ENCODE data around the gene SELENOV. TPM values are rescaled to one million over a fixed set of nuclear protein-coding genes. Genes with fewer than 3 reads are reported as not detected.
A peak's percentile ranks its signal among the peaks of the same experiment; 100 is the strongest.

Gene SELENOV
- not detected for total RNA-seq

- intact Hi-C loops (cut with DNase I; ENCODE audit: low total_unique reads) = loop anchor here (1.0 kb wide), 1 partner anchor 39 kb away; no protein-coding TSS in a partner anchor
- Histone ChIP-seq H3K9me3 (no peaks in the 10 kb centered on the region), H3K27ac (no peak within 1 kb of the TSS), H3K4me3 (peak within 1 kb of the TSS; percentile 6 to 65 (median 49)), H3K27me3 (peaks cover 5 to 34% of the 10 kb centered on the region in 2 donors), H3K36me3 (no peaks in the 10 kb centered on the region), H3K4me1 (peaks cover 0 to 2% of the 10 kb centered on the region in 2 donors)
- DNase-seq (ENCODE audit: low spot score in 2 of 2) = no peak
- TF ChIP-seq POLR2A (IDR thresholded peaks at IDR 0.05) (no peak), POLR2AphosphoS5 (IDR thresholded peaks at IDR 0.05) (no peak)
- TF ChIP-seq, protein P1, sequence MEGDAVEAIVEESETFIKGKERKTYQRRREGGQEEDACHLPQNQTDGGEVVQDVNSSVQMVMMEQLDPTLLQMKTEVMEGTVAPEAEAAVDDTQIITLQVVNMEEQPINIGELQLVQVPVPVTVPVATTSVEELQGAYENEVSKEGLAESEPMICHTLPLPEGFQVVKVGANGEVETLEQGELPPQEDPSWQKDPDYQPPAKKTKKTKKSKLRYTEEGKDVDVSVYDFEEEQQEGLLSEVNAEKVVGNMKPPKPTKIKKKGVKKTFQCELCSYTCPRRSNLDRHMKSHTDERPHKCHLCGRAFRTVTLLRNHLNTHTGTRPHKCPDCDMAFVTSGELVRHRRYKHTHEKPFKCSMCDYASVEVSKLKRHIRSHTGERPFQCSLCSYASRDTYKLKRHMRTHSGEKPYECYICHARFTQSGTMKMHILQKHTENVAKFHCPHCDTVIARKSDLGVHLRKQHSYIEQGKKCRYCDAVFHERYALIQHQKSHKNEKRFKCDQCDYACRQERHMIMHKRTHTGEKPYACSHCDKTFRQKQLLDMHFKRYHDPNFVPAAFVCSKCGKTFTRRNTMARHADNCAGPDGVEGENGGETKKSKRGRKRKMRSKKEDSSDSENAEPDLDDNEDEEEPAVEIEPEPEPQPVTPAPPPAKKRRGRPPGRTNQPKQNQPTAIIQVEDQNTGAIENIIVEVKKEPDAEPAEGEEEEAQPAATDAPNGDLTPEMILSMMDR (IDR thresholded peaks at IDR 0.05) = no peak
These were observed at the start of gene SELENOV for GRCh38 chr19:39514840-39515550. SELENOV (plus strand) TSS chr19:39515139; CDS start chr19:39515213, 74 bp downstream.

DNA sequence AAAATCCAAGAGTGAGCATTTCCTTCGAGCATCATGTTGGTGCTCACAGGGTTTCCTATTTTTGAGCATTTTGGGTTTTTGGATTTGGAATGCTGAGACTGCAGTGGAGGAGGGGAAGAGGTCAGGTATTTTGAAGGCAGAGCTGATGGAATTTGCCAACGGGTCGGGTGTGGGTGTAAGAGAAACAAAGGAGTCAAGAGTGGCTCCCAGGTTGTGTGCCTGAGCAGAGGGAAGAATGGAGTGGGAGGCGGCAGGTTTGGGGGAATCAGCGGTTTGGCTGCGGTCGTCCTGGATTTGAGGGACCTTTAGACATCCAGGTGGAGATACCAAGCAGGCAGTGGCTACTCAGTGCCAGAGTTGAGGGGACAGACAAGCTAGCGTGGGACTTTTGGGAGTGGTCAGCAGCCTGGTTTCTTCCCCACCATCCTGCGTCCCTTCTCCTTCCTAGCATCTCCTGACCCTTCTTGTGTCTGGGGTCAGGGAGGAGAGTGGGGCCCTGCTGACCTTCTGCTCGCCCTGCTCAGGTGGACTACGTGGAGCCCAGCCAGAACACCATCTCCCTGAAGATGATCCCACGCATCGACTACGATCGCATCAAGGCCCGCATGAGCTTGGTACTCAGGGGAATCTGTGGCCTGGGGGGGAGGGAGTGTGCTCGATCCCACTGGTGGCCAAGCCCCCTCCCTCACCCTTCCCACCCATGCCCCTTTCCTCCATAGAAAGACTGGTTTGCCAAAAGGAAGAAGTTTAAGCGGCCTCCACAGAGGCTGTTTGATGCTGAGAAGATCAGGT, 48.8 kb upstream of the SELENOV start:
- Histone ChIP-seq H3K36me3 (peaks cover 23% of the 10 kb centered on the region), H3K27ac (no peak overlapping the region), H3K9me3 (no peaks in the 10 kb centered on the region), H3K4me1 (no peaks in the 10 kb centered on the region), H3K4me3 (no peak overlapping the region), H3K27me3 (no peaks in the 10 kb centered on the region)
- intact Hi-C loops (cut with DNase I; ENCODE audit: low total_unique reads) = no loop called here
- no peak for DNase-seq (ENCODE audit: low spot score in 2 of 2)
- TF ChIP-seq POLR2AphosphoS5 (IDR thresholded peaks at IDR 0.05) = no peak
- no peak for TF ChIP-seq POLR2A (IDR thresholded peaks at IDR 0.05)
- TF ChIP-seq, protein P1 (IDR thresholded peaks at IDR 0.05) = no peak

- TF ChIP-seq, protein P1 (IDR thresholded peaks at IDR 0.05) = no peak
- TF ChIP-seq POLR2A (IDR thresholded peaks at IDR 0.05) = no peak
- no peak for TF ChIP-seq POLR2AphosphoS5 (IDR thresholded peaks at IDR 0.05)
- Histone ChIP-seq H3K36me3 (peaks cover 23% of the 10 kb centered on the region), H3K4me1 (no peaks in the 10 kb centered on the region), H3K27me3 (no peaks in the 10 kb centered on the region), H3K27ac (no peak overlapping the region), H3K9me3 (no peaks in the 10 kb centered on the region), H3K4me3 (no peak overlapping the region)
- no peak for DNase-seq (ENCODE audit: low spot score in 2 of 2)
- intact Hi-C loops (cut with DNase I; ENCODE audit: low total_unique reads) = no loop called here
These were observed 47.0 kb upstream of the SELENOV start for GRCh38 chr19:39467941-39468340.

DNA sequence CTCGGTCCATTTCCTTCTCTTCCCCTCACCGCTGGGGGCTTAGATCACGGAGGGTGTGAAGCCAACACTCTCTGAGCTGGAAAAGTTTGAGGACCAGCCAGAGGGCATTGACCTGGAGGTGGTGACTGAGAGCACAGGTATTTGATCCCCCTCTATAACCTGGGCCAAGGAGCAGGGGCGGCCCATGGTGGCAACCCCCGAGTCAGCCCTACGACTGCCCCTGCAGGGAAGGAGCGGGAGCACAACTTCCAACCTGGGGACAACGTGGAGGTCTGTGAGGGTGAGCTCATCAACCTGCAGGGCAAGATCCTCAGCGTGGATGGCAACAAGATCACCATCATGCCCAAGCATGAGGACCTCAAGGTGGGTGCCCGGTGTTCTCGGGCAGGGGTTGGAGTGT, 45.9 kb upstream of the SELENOV start:
- Histone ChIP-seq H3K27ac (no peak overlapping the region), H3K36me3 (peaks cover 23% of the 10 kb centered on the region), H3K4me3 (no peak overlapping the region), H3K4me1 (no peaks in the 10 kb centered on the region), H3K9me3 (no peaks in the 10 kb centered on the region), H3K27me3 (no peaks in the 10 kb centered on the region)
- TF ChIP-seq POLR2AphosphoS5 (IDR thresholded peaks at IDR 0.05) (no peak), POLR2A (IDR thresholded peaks at IDR 0.05) (no peak)
- TF ChIP-seq, protein P1 (IDR thresholded peaks at IDR 0.05) = no peak
- intact Hi-C loops (cut with DNase I; ENCODE audit: low total_unique reads) = no loop called here
- no peak for DNase-seq (ENCODE audit: low spot score in 2 of 2)

DNA sequence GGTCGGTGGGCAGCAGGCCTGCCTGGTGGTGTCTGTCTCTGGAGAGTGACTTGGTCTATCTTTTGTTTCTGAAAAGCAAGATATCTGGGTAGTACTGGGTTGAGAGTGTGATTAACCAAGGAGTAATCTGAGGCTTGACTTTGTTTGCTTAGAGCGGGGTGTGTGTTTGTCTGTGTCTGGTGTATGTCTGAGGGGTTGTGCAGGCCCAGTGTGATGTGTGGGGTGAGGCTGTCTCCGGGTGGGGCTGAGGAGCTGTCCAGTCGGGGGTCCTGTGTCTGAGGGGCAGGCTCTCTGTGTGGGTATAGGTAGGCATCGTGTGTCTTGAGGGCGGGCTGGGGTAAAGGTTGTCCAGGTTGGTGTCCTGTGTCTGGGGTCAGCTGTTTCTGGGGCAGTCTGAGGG, 45.4 kb upstream of the SELENOV start:
- Histone ChIP-seq H3K27ac (no peak overlapping the region), H3K4me3 (no peak overlapping the region), H3K4me1 (no peaks in the 10 kb centered on the region), H3K9me3 (no peaks in the 10 kb centered on the region), H3K36me3 (peaks cover 23% of the 10 kb centered on the region), H3K27me3 (no peaks in the 10 kb centered on the region)
- TF ChIP-seq, protein P1 (IDR thresholded peaks at IDR 0.05) = no peak
- no peak for TF ChIP-seq POLR2A (IDR thresholded peaks at IDR 0.05)
- TF ChIP-seq POLR2AphosphoS5 (IDR thresholded peaks at IDR 0.05) = no peak
- DNase-seq (ENCODE audit: low spot score in 2 of 2) = no peak
- intact Hi-C loops (cut with DNase I; ENCODE audit: low total_unique reads) = no loop called here

All from breast epithelium (tissue), 4 donors.